Activated gamma-delta T cell treated with anti-CD3 and anti-CD28 coated beads, Interleukin-2, amount 50 U/mL, for 16 hours (primary cell): ENCODE results near the gene AFDN.

Experiments
- DNase-seq: peaks from one replicate; pipeline ENCODE4 v3.0.0-alpha.2; 2020; ENCODE audit warnings: low read depth

AFDN gene

DNA sequence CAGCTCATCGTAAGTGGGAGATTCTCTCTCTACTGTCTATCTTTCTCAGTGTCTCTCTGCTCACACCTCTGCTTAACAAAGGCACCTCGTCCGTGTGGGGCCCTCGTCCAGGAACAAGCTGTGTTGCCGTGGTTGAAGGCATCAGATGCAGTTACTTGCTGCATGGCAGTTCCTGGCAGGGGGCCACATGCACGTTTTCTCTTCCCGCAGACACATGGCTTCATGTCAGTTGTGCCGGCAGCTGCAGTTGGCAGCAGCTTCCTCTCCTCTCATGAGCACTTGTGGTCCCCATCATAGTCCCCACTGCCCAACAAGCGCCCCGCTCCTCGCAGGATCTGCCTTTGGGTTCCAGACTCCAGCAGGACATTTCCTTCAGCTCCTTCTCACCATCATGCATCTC is 7.1 kb upstream of the AFDN start:
- no peak for DNase-seq

DNA sequence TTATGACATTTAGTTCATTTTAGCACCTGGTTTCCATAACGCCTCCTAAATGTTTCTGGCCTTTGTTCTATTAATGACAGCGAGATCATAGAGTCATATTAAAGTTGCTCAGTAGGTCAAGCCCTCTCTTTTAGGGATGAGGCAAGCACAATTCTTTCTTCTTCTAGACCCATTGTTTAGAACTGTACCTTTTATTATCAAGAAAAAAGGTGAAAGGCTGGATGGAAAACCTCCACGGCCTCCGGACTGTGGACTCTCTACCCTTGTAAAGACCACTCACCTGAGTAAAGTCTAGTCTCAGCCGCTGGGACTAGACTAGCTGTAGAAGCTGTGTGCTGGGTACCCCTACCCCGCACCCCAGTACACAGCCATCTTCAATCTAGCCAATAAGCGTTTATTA is 6.0 kb upstream of the AFDN start:
- DNase-seq, result no peak

DNA sequence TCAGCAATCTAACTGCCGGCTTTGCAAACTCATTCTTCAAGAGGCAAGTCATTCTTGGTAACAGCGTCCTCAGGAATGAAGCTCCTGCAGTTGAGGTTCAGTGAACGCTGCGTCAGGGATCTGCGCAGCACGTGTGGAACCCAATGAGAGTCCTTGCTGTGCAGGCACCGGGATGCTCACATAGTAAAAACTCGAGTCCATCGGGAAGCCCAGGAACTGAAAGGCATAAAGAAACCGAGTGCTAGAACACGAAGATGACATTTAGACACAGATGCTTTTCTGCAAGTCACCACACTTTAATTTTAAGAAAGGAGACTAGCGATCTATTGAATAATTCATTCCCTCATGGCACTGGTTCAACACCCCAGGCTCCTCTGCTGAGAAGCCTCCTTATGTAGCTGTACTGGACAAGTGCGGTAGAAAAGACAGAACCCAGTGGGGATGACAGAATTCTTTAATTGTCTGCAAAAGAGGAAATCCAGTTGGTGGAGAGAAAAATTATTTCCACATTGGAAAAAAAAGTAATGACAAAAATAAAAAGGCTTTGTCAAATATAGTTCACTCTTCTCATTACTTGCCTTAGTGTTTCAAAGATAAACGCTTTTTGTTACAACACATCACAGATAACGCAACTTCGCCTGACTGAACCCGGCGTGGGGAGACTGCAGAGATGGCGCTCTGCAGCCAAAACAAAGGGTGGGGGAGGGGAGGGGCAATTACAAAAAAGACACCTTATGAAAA is 1.9 kb upstream of the AFDN start:
- DNase-seq, result no peak

DNA sequence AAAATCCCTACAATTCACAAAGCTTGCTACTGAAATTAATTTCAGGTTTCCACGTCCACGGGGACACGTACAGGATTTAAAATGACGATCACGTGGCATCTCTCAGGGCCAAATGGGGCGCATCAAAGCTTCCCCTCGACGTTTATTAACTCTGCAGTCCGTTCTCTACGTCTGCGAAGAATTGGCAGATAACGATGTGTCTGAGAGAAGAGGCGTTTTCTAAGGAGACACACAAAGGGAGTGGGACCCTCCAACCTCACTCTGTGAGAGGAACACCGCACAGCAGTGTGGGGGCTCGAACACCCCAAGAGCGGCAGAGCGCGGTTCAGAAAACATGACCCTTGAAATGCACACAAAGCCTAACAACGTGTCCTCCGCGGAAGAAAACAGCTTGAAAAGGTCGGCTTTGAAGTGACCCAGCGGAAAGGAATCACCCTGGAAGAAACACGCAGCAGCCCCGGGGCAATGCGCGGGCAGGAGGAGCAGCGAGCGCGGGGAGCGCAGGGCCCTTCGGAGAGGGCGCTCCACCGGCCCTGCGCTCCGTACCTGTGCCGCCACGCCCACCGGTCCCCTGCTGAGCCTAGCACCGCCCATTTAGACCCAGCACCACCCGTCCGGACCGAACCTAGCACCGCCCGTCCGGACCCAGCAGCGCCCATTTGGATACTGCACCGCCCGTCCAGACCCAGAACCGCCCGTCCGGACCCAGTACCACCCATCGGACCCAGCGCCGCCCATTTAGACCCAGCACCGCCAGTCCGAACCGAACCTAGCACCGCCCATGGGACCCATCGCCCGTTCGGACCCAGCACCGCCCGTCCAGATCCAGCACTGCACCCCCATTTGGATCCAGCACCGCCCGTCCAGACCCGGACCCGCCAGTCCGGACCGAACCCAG is 1.1 kb upstream of the AFDN start:
- no peak for DNase-seq

DNA sequence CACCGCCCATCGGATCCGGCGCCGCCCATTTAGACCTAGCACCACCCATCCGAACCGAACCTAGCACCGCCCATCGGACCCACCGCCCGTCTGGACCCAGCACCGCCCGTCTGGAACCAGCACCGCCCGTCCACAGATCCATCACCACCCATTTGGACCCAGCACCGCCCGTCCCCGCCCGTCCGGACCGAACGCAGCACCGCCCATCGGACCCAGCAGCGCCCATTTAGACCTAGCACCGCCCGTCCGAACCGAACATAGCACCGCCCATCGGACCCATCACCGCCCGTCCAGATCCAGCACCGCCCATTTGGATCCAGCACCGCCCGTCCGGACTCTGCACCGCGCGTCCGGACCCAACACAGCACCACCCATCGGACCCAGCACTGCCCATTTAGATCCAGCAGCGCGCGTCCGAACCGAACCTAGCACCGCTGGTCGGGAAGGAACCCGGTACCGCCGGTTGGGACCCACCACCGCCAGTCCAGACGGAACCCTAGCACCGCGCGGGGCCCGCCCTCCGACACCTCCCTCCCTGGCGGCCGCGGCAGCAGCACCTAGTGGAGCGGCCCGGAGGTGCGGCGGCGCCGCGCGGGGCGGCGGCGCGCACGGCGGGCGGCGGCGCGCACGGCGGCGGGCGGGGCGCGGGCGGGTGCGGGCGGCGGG is 348 bp upstream of the AFDN start:
- DNase-seq, result no peak

DNA sequence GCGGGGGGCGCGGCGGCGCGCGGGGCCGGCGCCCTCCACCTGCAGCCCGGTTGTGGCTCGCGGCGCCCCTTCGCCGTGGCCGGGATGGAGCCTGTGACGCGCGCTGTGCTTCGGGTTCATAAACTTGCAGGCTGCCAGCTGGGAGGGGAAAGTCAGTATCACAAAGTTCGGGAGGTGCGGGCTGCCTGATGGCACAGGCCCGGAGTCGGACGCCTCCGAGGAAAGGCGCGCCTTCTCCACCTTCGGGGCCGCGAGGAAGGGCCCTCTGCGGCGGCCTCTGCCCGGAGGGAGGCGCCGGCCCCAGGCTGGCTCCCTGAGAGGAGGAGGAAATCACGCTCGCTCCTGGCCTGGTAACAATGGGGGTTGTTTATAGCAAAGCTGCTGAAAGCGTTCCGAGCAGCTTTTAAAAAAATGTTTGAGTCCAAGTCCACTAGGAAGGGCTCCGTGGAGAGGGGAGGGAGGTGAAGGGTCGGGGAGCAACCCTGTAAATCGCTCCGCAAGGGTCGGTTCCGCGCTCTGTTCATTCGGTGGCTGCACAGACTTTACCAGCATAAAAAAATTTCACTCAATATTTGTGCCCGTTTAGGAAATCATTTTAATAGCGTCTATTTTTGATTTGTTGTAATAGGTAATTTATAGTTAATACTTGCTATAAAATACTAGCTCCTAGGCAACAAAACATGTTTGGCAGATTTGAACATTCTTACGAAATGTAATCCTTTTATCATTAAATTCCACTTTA is 1.0 kb downstream of the AFDN start:
- DNase-seq, result no peak

DNA sequence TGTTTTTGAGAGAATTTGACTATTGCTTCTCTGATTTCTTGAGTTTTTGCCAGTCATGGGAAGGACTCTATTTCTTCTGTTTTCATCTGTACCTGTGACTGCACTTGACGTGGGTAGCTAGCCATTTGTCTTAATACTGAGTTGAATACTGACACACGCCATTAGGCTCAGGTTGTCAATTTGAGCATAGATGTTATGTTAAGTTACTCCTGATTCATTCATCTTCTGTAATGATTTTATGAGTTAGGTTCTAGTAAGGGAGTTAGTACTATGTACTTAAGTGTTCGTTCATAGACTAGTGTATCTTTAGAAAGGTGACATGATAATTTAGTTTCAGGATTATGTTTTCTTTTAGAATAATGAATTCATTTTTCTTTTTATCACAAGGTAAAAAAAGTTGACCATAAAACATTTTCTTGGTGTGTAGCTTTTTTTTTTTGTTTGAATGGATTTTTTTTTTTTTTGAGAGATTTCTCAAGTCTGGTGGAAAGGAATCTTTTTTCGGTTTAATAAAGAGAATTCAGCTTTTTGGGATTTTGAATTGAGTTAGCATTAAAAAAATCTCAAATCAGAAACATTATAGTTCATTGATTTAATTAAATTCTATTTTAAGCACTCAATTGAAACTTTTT is 1.7 kb downstream of the AFDN start:
- DNase-seq, result no peak

DNA sequence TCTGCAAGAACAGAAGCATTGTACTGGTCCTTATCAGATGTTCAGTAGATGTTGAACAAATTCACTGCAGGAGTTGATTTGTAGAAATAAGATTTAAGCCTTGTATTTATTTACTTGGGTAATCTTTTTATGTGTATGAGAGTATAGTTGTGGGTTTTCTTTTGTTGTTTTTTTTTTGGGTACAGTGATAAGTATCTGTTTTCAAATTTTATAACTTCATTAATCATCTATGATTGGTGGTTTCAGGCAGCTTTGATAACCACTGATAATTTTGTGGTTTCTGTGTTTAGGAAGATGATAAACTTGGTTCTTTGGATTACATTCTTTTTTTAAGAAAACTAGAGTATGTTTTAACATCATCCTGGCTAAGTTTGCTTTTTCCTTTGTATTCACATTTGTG is 2.8 kb downstream of the AFDN start:
- DNase-seq, result no peak

DNA sequence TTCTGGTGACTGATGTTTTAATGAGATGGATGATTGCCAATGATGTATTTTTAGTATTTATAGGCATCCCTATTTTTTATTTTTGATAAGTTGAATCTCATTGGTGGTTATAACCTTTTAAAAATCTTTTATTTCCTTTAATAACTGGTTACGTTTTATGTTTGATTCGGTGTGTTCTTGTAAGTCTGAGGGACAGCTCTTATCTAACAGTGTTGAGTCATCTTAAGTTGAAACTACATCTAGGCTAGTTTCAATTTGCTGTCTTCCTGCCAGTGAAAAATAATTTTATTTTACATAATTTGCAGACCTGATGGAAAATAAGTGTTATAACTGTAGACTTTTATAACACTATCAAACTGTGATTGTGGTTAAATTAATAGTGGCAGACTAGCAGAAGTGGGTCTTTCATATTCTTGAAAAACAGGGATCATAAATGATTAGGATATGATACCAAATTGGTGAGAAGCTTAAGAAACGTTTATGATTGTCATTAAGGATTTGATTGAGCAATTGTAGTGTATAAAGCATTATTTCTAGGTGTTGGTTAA is 4.6 kb downstream of the AFDN start:
- DNase-seq, result no peak

DNA sequence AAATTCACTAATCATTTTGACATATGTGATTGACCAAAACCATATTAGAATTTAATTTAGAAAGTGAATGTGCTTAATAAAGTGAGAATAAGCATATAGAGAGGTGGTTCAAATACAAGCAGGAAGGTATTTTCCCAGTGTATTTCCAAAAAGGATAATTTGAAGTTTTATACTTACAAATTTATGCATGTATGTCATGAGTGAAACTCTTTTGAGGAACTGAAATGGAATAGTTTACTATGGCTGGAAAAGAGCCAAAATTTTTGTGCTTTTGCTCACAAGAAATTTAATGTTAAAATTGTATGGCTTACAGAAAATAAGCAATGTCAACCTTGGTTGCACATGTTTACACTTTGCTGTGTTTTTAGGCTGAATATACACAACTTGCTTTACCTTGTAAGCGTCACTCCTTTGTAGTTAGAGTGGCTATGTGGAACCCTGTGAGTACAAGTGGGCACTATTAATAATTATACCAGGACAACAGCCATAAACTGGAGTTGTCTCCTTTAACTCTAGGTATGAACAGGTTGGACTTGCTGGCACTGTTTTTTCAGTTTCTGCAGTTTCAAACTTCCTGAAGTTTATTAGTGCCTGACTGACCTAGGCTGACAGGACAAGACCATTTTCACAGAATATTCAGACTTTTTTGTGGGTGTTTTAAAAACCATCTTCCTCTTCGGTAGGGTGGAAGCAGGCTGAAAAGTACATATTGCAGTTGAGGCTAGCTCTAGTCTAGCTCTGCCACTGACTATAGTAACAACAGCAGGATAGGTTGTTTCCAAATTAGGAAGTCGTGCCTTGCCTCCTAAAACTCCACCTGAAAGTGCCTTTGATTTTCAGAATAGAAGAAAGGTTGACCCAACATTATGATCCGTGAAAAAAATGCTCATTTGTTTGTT is 6.0 kb downstream of the AFDN start:
- no peak for DNase-seq

DNA sequence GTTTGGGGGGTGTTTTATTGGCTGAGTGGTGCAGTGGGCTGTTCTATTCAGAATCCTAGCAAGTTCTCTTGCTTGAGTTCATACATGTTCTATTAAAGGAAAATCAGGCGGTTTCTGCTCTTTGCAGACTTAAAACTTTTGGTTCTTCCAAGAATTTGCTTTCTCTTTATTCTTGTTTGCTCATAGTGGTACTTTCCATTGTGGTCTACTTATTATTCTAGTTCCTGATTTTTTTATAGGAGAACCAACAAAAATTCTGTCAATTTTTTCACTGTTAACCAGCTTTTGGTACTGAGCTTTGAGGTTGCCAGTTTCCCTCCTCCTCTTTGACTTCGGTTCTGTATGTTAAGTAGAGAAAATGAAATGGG is 6.7 kb downstream of the AFDN start:
- no peak for DNase-seq

DNA sequence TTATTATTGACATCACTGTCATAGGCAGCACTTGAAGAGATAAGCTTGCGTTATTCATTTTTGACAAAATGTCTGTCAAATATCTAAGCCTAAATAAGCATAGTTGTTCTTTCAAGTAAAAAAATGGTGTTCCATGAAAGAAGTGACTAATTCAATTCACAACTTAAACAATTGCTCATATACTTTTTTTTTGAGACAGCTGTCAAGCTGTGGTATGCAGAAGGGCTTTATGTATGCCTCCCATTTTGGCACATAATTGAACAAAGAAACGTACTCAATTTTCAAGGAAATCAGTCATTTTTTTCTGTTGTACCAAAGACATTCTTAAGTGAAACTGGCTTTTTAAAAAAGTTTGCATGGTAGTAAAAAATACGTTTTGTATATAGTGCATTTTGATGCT is 8.5 kb downstream of the AFDN start:
- DNase-seq, result no peak

DNA sequence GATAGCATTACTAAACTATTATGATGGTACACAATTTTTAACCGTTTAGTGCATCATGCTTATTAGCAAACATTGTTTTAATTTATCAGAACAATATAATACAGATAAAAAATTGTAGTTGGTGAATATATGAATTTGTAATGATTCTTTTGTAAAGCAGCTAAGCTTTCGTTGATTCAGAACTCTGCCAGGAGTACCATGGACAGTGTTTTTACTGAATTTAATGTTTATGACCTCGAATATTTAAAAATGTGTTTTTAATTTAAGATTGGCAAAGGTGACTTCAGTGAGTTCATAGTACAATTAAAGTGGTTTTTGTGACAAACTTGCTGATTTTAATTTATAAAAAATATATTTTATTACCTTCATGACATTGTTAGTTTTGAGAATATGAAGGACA is 10.0 kb downstream of the AFDN start:
- no peak for DNase-seq

DNA sequence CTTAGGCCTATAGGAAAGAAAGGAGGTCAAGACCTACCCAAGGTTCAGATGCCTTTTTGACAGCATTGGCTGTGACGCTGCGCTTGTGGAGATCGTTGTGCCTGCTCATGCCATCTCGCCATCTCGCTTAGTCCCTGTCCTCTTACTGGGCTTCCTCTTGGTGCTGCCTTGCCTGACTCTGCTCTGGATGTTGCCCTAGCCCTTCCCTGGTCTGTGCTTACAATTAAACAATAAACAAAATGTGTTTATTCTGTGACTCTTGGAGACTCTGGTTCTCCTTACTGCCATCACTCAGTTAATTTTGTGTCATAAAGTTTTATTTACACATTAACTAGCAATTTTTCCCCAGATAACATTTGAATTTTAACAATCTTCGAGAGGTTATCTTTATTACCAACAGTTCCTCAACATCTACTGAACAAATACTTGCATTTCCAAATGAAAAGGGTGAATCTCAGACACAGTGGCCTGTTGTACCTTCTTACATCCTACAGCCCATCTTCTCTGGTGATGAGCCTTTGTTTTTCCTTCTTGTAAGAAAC is 11.6 kb downstream of the AFDN start:
- DNase-seq, result no peak

DNA sequence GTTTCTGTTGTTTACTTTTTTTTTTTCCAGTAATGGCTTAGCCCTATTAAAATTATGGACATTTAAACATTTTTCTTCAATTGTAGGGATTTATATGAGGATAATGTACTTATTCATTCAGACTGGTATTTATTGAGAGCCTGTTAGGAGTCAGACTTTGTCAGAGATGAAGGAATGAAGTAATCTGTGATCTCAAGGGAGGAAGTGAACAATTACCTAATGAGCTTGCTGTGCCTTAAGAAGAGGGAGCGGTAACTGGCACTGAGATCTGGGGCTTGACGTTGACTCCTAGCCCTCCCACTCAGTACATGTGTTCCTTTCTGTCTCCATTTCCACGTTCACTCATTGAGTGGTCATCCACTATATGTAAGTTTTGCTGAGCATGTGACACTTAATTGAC is 12.6 kb downstream of the AFDN start:
- no peak for DNase-seq

DNA sequence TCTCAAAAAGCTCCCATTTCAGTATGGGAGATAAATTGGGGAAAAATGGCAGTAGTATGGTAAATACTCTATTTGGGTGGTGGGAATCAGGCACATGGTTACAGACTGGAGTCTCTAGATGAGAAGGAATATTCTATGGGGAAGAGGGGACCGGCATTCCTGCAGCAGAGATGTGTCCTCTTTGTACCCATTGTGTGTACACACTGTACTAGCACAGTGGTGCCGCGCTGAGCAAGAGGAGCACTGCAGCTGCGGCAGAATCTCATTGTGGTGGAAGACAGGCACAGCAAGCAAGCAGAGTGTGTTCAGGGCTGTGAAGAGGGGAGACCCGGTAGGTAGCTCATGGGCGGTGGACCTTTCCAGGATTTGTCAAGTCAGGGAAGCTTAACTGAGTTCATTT is 13.0 kb downstream of the AFDN start:
- DNase-seq, result no peak

DNA sequence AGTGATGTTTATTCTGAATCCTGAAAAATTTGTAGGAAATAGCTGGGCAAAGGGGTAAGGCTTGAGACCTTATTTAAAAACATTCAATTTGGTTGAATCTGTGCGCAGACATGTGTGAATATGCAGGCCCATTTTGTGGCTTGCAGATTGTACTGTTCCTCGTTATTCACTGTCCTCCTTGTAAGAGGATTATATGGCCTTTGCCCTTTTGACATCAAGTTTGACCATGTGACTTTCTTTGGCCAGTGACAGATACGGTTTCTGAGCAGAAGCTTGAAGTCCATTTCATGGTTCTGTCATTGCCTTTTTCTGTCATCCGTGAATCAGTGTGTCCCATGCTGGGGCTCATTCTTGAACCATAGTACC is 13.4 kb downstream of the AFDN start:
- no peak for DNase-seq

DNA sequence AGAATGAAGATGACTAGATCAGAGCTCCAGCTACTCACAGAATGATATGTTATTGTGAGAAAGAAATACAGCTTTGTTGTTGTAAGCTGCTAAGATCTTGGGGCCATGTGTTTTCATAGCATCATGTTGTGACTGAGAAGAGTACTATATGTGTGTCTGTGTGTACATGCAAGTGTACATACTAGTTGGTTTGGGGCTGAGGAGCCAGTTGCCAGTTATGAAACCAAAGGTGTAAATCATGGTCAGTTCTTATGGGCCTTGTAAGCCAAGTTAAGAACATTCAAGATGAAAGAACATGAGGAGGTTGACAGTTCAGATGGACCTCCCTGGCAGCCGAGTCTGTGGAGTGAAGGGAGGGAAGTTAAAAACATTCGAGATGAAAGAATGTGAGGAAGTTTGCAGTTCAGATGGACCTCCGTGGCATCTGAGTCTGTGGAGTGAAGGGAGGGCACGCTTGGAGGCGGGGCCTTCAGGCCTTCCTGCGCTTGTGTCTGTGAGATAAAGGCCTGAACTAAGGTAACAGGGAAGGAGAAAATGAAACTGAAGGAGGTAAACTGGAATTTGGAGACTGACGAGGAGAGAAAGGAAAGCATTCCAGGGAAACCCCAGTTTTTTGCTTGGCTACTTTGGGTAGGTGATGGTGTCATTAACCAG is 13.9 kb downstream of the AFDN start:
- no peak for DNase-seq

DNA sequence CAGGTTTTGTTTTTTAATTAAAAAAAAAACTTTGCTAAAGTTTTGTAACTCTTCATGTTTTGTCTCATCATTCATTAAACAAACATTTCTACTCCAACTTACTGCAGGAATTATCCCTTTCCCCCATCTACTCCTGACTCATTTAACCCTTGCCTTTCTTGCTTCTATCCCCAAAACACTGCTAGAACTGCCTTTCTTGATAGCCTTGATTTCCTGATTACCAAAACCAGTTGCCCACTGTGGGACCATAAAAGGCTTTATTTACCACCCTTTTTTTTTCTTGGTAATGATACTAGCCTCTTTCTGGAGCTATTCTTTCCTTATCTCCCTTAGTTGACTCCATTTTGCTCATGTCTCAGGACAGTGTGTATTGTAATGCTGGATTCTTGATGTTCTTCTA is 15.3 kb downstream of the AFDN start:
- DNase-seq, result no peak

DNA sequence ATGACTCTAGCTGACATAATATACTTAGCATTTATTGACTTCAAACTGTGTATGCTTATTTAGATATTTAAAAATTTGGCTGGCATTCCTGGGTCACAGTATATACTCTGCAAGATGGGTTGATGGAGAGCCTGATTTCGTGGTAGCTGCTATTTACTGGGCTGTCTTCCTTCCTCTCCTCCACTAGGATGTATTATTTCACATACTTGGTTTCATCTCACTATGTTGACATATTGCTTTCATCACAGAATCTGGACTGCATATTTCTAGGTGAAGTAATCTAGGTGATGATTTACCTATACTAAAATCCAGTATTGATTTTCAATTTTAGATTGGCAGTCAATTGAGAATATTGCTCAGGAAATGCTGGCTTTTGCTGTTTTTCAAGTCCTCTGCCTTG is 15.7 kb downstream of the AFDN start:
- no peak for DNase-seq
